Fibroblast of the aortic adventitia (primary cell): ENCODE measurements around the gene MYL5. TPM values are rescaled to one million over a fixed set of nuclear protein-coding genes. Genes with fewer than 3 reads are reported as not detected.

ENCODE experiments used
- DNase-seq: peaks from one replicate; pipeline ENCODE4 v3.0.0-alpha.2; 2010; ENCODE audit warnings: low read depth
- H3K4me3 ChIP-seq: 2 replicates; pipeline ENCODE4 v1.5.1; 2011; ENCODE audit warnings: low read depth, mild to moderate bottlenecking, control low read depth, low read length, moderate library complexity
- total RNA-seq: library from RNA; depleted of rRNA; stranded (reverse); fragments of >200 nt; gene quantifications from 2 replicates; pipeline ENCODE4 v1.2.3, GENCODE V29; 2012; ENCODE audit warnings: low replicate concordance
- TF ChIP-seq, protein P1 (sequence below): IDR thresholded peaks from 2 replicates; pipeline ENCODE4 v1.5.1; 2011; ENCODE audit warnings: mild to moderate bottlenecking, low read length, control low read depth, inconsistent platforms; ENCODE audit not compliant: insufficient read depth

MYL5 gene
- total RNA-seq, 1 donor, result 20.4 TPM

GRCh38 chr4:628311-628741 is 46.0 kb upstream of the MYL5 start:
- DNase-seq, result no peak
- no peak overlapping the region for H3K4me3 ChIP-seq
- TF ChIP-seq, protein P1, sequence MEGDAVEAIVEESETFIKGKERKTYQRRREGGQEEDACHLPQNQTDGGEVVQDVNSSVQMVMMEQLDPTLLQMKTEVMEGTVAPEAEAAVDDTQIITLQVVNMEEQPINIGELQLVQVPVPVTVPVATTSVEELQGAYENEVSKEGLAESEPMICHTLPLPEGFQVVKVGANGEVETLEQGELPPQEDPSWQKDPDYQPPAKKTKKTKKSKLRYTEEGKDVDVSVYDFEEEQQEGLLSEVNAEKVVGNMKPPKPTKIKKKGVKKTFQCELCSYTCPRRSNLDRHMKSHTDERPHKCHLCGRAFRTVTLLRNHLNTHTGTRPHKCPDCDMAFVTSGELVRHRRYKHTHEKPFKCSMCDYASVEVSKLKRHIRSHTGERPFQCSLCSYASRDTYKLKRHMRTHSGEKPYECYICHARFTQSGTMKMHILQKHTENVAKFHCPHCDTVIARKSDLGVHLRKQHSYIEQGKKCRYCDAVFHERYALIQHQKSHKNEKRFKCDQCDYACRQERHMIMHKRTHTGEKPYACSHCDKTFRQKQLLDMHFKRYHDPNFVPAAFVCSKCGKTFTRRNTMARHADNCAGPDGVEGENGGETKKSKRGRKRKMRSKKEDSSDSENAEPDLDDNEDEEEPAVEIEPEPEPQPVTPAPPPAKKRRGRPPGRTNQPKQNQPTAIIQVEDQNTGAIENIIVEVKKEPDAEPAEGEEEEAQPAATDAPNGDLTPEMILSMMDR, result no peak

GRCh38 chr4:628821-629635 is 45.3 kb upstream of the MYL5 start:
- TF ChIP-seq, protein P1, result no peak
- no peak for DNase-seq
- H3K4me3 ChIP-seq, result no peak overlapping the region

DNA sequence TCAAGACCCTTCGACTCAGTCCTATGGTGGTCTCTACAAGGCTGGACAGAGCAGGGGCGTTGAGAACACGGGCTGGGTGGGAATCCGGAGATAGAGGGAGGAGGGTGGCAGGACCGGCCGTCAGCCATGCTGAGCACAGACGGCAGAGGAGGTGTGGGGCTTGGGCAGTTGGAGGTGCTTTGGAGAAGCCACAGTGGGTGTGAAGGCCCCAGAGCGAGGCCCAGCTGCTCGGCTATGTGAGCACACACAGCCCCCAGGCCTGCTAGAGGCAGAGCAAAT is 44.8 kb upstream of the MYL5 start:
- no peak overlapping the region for H3K4me3 ChIP-seq
- TF ChIP-seq, protein P1, result no peak
- no peak for DNase-seq

DNA sequence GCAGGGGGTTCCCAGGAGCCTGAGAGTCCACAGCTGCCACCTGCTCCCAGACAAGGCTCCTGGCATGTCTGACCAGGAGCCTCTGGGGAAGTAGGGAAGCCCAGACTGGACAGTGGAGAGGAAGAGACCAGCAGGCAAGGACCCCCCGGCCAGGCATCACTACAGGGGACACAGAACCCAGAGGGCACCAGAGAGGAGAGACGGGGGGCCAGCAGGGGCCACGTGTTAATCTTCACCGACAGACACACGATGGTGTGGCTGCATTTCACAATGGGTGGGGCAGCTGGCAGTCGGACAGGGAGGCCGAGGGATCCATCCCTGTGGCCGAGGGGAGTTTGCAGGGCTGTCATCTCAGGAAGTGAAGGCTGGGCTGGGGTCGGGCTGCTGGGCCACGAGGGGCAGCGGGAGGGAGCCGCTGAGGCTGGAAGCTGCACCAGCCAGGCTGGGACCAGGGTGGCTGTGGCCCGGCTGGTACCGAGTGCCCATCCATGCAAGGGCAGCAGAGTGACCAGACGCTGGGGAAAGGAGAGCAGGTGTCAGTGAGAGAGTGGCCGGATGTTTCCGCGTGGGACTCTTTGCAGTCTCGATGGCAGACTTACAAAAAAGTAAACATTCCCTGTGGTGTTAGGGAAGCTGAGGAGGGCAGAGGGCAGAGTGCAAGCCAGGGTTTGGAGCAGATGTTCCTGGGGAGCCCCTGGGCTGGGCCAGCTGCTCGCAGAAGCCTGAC is 44.3 kb upstream of the MYL5 start:
- DNase-seq, result no peak
- H3K4me3 ChIP-seq, result no peak overlapping the region
- TF ChIP-seq, protein P1, result no peak

GRCh38 chr4:630656-631055 is 43.7 kb upstream of the MYL5 start:
- no peak for DNase-seq
- no peak overlapping the region for H3K4me3 ChIP-seq
- TF ChIP-seq, protein P1, result no peak

GRCh38 chr4:632196-632790 is 42.0 kb upstream of the MYL5 start:
- no peak for DNase-seq
- TF ChIP-seq, protein P1, result no peak

More at GRCh38 chr4:632196-632790, 42.0 kb upstream of the MYL5 start:
- no peak overlapping the region for H3K4me3 ChIP-seq
